Cardiac fibroblast (primary cell): ENCODE data around the gene USP7.
"Not testable (repeated sequence)": the region's sequence is repeated elsewhere in the genome, so short reads cannot be mapped to it uniquely, and the experiment has no call there.

ENCODE experiments used
- DNase-seq, 2 donors: peaks; one replicate each; pipeline versions ENCODE4 v3.0.0 to v3.0.0-alpha.2; 2010; ENCODE audit warnings: low read depth in 2 of 2
- H3K4me3 ChIP-seq, 2 donors: replicated peaks in 1 of 2; 1 replicate in 1 of 2; 2 replicates in 1 of 2; pipeline ENCODE4 v1.5.1; 2011; ENCODE audit warnings: low read depth in 2 of 2, low read length in 2 of 2, mild to moderate bottlenecking in 2 of 2, moderate library complexity in 1 of 2
- TF ChIP-seq, protein P1 (sequence below): IDR thresholded peaks from one replicate; pipeline ENCODE4 v1.5.1; 2011; ENCODE audit warnings: low read depth, mild to moderate bottlenecking, low read length, inconsistent platforms

USP7 gene

GRCh38 chr16:8996891-8997290, 33.2 kb upstream of the USP7 start:
- peak in 1 of 2 donors; percentile 5 for DNase-seq
- H3K4me3 ChIP-seq, result no peak overlapping the region
- TF ChIP-seq, protein P1, sequence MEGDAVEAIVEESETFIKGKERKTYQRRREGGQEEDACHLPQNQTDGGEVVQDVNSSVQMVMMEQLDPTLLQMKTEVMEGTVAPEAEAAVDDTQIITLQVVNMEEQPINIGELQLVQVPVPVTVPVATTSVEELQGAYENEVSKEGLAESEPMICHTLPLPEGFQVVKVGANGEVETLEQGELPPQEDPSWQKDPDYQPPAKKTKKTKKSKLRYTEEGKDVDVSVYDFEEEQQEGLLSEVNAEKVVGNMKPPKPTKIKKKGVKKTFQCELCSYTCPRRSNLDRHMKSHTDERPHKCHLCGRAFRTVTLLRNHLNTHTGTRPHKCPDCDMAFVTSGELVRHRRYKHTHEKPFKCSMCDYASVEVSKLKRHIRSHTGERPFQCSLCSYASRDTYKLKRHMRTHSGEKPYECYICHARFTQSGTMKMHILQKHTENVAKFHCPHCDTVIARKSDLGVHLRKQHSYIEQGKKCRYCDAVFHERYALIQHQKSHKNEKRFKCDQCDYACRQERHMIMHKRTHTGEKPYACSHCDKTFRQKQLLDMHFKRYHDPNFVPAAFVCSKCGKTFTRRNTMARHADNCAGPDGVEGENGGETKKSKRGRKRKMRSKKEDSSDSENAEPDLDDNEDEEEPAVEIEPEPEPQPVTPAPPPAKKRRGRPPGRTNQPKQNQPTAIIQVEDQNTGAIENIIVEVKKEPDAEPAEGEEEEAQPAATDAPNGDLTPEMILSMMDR, result no peak

DNA sequence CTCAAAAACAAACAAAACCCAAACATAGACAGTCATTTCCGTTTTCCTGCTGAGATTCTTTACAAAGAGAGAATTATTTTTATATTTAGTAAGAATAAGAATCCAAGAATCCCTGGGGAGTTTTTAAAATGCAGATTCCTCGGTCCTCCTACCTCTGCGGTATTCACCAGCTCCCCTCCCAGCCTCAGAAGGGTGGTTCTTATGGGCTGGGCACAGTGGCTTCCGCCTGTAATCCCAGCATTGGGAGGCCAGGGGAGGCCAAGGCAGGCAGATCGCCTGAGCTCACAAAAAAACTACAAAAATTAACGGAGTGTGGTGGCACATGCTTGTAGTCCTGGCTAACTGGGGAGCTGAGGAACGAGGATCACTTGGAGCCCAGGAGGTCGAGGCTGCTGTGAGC, 26.7 kb upstream of the USP7 start:
- no peak for DNase-seq
- TF ChIP-seq, protein P1, result no peak
- H3K4me3 ChIP-seq, result no peak overlapping the region

DNA sequence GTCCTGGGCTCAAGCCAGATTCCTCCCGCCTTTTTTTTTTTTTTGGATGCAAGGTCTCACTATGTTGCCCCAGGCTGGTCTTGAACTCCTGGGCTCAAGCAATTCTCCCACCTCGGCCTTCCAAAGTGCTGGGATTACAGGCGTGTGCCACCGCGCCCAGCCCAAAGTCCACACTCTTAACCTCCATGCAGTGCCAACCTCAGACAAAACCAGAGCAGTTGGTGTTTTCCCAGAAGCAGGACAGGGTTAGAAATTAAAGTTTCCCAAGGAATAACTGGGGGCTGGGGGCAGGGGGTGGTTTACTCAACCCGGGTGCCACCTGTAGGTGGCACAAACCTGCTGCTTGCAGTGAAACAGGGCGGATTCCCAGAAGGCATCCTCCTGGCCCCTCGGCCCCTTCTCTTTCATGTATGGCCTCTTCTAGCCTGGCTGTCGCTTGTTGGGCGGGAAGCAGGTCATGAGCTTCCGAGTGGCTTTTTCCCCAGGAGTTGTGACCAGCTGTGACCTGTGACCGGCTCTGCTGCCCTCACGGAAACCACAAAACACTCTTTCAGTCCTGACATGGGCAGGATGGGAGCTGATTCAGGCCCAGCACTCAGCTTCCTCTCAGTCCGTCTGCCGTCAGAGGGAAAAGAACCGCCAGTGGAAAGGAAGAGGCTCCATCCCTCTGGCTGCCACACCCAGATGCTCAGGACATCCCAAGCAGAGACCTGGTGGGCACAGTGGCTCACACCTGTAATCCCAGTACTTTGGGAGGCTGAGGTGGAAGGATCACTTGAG, 25.6 kb upstream of the USP7 start:
- no peak overlapping the region for H3K4me3 ChIP-seq
- no peak for DNase-seq
- TF ChIP-seq, protein P1, result no peak

DNA sequence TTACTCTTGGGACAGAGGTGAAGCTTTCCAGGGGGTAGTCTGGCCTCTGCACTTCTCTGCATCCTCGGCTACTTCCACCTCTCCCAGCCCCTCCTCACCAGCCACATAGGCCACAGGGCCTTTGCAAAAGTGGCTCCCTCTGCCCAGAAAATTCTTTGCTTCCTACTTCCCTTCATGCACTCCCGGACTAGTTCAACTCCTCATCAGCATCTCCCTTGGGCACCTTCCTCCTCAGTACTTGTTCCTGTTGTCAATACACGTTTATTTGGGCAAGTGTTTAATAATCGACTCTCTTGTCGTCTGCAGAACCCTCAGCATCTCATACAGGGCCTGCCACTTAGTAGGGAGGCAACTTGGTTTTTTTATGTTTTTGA, 23.1 kb upstream of the USP7 start:
- H3K4me3 ChIP-seq, result no peak overlapping the region
- DNase-seq, result no peak
- TF ChIP-seq, protein P1, result no peak

- TF ChIP-seq, protein P1, result no peak
- no peak for DNase-seq
Measured at GRCh38 chr16:8986111-8986510, 22.4 kb upstream of the USP7 start.

DNA sequence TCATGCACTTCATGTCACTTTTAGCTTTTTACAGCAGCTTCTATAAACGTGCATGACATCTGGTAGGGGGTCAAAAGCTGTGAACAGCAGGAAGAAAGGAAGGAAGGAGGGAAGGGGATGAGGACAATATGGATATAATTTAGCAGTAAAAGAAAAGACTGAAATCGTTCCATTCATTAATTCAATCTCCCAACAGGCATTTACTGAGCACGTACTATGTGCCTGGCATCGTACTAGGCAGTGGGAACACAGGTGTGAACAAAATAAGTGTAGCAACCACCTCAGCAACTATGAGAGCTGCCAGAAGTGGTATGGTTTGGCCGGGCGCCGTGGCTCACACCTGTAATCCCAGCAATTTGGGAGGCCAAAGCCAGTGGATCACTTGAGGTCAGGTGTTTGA, 19.1 kb upstream of the USP7 start:
- no peak overlapping the region for H3K4me3 ChIP-seq
- no peak for DNase-seq
- TF ChIP-seq, protein P1, result no peak

More at GRCh38 chr16:8986111-8986510, 22.4 kb upstream of the USP7 start:
- no peak overlapping the region for H3K4me3 ChIP-seq

GRCh38 chr16:8981901-8982300, 18.2 kb upstream of the USP7 start:
- H3K4me3 ChIP-seq, DNase-seq: not testable (repeated sequence)

DNA sequence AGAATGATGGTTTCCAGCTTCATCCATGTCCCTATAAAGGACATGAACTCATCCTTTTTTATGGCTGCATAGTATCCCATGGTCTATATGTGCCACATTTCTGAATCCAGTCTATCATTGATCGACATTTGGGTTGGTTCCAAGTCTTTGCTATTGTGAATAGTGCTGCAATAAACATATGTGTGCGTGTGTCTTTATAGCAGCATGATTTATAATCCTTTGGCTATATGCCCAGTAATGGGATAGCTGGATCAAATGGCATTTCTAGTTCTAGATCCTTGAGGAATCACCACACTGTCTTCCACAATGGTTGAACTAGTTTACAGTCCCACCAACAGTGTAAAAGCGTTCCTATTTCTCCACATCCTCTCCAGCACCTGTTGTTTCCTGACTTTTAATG, 12.5 kb upstream of the USP7 start:
- not testable (repeated sequence) for DNase-seq, H3K4me3 ChIP-seq
